ENCODE data around the gene NMU.
"Not testable (repeated sequence)": the region's sequence is repeated elsewhere in the genome, so short reads cannot be mapped to it uniquely, and the experiment has no call there.

NMU gene

GRCh38 chr4:55625835-55626234, 10.3 kb downstream of the NMU start:
- DNase-seq (ENCODE audit: insufficient read length, low spot score) (no peak), FAIRE-seq (no peak)
- no peak for TF ChIP-seq CTCF (IDR thresholded peaks at IDR 0.05; ENCODE audit: insufficient read depth, missing control alignments)

DNA sequence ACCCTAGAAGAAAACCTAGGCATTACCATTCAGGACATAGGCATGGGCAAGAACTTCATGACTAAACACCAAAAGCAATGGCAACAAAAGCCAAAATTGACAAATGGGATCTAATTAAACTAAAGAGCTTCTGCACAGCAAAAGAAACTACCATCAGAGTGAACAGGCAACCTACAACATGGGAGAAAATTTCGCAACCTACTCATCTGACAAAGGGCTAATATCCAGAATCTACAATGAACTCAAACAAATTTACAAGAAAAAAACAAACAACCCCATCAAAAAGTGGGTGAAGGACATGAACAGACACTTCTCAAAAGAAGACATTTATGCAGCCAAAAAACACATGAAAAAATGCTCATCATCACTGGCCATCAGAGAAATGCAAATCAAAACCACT, 12.0 kb downstream of the NMU start:
- DNase-seq (ENCODE audit: insufficient read length, low spot score); FAIRE-seq: not testable (repeated sequence)

- no peak for FAIRE-seq
- DNase-seq (ENCODE audit: insufficient read length, low spot score) = no peak
- no peak for TF ChIP-seq CTCF (IDR thresholded peaks at IDR 0.05; ENCODE audit: insufficient read depth, missing control alignments)
Observed at GRCh38 chr4:55618546-55619143, 17.5 kb downstream of the NMU start.

GRCh38 chr4:55617587-55618197, 18.4 kb downstream of the NMU start:
- DNase-seq (ENCODE audit: insufficient read length, low spot score) (no peak), FAIRE-seq (no peak)
- no peak for TF ChIP-seq CTCF (IDR thresholded peaks at IDR 0.05; ENCODE audit: insufficient read depth, missing control alignments)

GRCh38 chr4:55615008-55615407, 21.1 kb downstream of the NMU start:
- DNase-seq (ENCODE audit: insufficient read length, low spot score) = no peak
- no peak for TF ChIP-seq CTCF (IDR thresholded peaks at IDR 0.05; ENCODE audit: insufficient read depth, missing control alignments)
- FAIRE-seq = no peak

DNA sequence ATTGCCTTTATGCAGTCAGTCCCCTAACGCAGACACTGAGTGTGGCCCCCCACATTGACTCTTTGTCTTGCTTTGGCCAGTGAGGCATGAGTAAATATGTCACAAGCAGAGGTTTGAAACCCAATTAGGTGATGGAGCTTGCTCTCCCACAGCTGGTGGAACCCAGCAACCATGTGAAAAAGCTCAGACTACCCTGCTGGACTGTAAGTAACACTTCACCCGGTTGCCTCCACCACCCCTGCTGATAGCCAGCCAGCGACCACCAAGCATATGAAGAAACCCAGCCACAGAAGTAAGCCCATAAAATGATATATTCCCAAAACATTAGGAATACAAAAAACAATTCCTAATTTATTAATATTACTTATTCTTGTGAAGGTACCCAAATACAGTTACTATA, 22.5 kb downstream of the NMU start:
- TF ChIP-seq CTCF (IDR thresholded peaks at IDR 0.05; ENCODE audit: insufficient read depth, missing control alignments) = no peak
- no peak for DNase-seq (ENCODE audit: insufficient read length, low spot score)
- FAIRE-seq = no peak

DNA sequence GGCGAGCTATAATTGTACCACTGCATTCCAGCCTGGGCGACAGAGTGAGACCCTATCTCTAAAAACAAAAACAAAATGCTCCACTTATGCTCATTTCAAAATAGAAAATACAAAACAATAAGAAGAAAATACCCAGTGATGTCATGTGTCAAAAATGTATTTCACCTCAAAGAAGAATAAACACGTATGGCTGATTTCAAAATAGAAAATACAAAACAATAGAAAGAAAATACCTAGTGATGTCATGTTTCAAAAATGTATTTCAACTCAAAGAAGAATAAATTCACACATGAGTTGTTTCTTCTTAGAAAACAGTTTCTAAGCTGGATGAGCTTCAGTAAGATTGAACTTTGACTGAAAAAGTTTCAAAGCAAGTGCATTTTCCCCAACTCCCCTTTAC, 23.8 kb downstream of the NMU start:
- DNase-seq (ENCODE audit: insufficient read length, low spot score) = no peak
- TF ChIP-seq CTCF (IDR thresholded peaks at IDR 0.05; ENCODE audit: insufficient read depth, missing control alignments) = no peak
- no peak for FAIRE-seq
